SKM-1 treated with dmso at 0.1 percent for 144 hours (cell line): Measurements from ENCODE around the gene TMEM235.

ENCODE experiments used
- DNase-seq: peaks from one replicate; lab custom pipeline; 2025; ENCODE audit not compliant: unreplicated experiment; lab: John Stamatoyannopoulos, UW

The TMEM235 gene

DNA sequence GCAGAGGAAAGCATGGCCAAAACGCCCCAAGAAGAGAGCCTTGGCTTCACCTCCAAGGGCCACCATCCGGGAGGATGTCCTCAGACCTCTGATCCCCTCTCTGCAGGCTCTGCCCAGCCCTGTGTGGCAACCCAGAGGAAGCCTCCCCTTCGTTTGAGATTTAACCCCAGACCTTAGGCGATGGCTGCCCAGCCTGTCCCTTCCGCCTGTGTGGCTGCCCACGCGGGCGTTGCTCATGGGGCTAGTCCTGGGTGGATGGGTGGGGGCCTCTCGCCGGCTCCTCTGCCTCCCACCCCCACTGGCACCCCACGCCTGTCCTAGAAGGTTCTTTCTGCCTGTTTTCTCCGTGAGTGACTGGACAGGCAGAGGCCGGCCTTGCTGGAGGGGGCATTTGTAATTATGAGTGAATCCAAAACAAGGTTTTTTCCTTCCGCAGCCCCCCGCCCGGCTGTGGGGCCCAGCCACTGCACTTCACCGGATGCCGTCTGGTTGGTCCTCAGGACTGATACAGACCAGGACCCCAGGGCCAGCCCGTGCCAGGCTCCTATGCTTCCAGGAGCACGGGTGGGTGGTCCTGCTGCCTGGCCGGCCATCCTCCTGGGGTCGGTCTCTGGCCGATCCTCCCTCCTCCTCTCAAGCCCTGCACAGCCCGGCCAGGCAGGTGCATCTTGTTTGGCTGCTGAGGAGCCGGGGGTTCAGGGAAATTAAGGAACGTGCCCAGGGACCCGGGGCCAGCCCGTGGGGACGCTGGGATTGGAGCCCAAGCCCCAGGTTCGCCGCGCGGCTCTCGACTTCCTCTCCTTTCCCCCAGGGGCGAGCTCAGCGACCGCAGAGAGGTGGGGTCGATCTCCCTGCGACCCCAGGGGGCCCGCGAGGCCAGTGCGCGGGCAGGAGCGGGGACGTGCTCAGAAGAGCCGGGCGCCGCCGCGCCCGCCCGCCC lies at the start of gene TMEM235:
TMEM235 (plus strand) TSS at position 636 of the 940 bp plus-strand sequence. CDS start 393 bp downstream, outside the sequence.
- DNase-seq: no peak

- DNase-seq: no peak
Measured at GRCh38 chr17:78182504-78182903, 48.9 kb upstream of the TMEM235 start.

DNA sequence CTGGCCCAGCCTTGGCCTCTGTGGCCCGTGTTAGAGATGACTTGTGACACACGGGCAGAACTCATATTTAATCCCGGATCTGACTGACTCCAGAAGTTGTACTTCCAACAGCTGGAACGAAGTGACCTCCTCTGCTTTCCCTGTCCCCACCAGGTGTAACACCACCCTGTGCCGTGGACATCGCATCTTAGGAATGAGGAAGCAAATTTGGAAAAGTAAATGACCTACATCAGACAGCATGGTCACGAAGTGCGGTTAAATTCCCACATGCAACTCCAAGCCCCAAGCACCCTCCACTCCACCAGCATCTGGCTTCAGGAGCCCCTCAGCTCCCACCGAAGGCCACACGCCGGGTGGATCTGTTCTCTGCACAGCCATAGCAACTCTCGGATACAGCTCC lies 47.5 kb upstream of the TMEM235 start:
- no peak for DNase-seq

DNA sequence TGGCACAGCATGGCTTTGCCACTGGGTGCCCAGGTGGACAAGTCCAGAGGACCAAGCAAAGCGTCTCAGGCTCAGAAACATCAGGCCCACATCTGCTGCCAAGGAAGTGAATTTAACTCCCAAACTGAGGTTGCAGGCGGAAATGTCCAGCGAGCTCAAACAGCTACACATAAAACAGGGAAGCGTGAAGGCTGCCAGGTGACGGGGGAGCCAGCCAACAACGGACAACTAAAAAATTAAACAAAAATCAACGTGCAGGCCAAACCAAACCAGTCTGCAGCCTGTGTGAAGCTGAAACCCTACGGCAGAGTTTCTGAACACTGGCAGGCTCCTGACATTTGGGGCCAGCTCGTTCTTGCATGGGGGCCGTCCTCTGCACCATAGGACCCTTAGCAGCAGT lies 47.1 kb upstream of the TMEM235 start:
- DNase-seq: no peak

GRCh38 chr17:78184868-78185267 lies 46.6 kb upstream of the TMEM235 start:
- no peak for DNase-seq

- DNase-seq: peak; percentile 23
Measured at GRCh38 chr17:78185981-78186691, 45.3 kb upstream of the TMEM235 start.

DNA sequence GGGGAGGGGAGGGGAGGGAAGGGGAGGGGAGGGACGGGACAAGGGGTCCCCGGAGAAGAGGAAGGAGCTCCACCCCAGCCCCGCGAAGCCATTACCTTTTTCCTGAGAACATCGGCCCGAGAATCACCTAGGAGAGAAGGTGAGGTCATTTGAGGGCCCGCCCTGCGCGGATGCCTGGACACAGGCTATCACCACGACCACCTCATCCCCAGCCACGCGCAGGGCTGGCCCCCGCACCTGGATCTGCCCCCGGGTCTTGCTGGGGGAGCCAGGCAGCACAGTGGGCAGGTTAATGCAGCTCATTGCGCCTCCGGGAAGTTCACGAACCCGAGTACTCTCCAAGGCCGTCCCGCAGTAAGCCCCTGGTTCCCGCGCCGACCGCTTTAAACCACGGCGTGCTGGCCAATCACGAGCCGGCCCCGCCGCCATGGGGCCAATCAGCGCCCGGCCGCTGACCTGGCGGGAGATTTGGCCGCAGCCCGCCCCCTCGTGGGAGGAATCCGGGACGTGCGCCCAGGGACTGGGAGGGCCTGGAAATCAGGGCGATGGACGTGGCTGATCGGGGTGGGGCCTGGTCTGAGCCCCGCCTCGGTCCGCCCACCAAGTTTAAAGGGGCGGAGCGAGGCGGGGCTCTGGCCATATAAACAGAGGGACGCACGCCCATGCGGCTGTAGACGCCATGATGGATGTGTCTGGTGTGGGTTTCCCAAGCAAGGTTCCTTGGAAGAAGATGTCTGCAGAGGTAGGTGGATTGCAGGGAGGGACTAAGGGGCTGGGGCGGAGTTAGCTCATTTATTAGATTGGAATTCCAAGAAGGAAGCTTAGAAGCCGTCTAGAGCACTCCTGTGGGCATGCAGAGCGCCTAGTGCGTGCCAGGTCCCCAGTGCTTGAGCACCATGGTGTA lies 44.5 kb upstream of the TMEM235 start, which contains the start of the genes AFMID and TK1:
AFMID (plus strand) TSS at position 671 of the 904 bp plus-strand sequence; CDS start at position 680, 9 bp downstream.
TK1 (minus strand) TSS at position 361 of the 904 bp plus-strand sequence; CDS start at position 303, 58 bp downstream.
- peak; percentile 96 for DNase-seq

GRCh38 chr17:78196716-78197115 lies 34.7 kb upstream of the TMEM235 start:
- DNase-seq: no peak

DNA sequence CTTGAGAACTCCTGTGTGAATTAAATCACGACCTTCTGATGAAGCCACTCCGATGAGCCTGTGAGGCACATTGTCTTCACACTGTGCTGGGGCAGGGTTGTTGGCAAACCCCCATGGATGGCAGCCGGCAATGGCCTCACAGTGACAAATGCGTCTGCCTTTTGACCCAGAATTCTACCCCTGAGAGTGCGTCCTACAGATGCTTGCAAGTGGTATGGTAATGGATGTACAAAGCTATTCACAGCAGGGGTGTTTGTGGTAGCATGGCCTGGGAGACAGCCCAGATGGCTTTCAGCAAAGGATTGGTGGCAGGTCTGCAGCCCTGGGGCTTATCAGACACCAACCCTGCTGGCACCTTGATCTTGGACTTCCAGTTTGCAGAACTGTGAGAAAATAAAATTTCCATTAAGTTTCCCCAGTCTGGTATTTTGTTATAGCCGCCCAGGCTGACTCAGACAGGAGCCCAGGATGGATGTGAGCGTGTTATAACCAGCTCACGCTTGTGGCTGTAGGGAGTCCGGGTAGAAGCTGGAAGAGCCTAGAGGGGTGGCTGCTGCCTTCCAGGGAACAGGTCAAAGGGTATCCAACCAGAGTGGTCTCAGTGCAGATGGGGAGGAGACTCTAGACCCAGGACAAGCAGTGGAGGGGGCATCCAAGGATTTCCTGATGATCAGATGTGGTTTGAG lies 34.1 kb upstream of the TMEM235 start:
- DNase-seq: no peak

DNA sequence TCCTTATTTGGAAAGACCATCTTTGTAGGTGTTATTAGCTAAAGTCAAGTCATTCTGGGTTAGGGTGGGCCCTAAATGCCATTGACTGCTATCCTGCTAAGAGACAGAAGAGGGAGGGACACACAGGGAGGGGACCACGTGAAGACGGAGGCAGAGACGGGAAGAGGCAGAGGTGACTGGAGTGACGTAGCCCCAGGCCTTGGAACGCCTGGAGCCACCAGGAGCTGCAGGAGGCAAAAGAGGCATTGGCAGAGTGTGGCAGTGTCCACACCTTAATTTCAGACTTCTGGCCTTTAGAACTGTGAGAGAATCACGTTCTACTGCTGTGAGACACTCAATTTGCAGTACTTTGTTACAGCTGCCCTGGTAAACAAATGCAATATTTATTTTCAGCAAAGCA lies 31.0 kb upstream of the TMEM235 start:
- DNase-seq: no peak

- no peak for DNase-seq
Measured at GRCh38 chr17:78202666-78203065, 28.8 kb upstream of the TMEM235 start.

- DNase-seq: no peak
Measured at GRCh38 chr17:78204387-78205123, 26.9 kb upstream of the TMEM235 start.

- DNase-seq: no peak
Measured at GRCh38 chr17:78205124-78205775, 26.2 kb upstream of the TMEM235 start.

DNA sequence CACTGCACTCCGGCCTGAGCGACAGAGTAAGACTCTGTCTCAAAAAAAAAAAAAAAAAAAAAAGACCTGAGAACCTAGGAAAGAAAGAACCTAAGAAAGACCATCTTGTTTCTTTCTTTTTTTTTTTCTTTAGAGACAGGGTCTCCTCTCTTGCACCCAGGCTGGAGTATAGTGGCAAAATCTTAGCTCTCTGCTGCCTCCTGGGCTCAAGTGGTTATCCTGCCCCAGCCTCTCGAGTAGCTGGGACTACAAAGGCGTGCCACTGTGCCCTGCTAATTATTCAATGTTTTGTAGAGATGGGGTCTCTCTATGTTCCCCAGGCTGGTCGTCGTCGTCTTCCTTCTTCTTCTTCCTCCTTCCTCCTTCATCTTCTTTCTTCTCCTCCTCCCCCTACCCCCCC lies 25.1 kb upstream of the TMEM235 start:
- no peak for DNase-seq

DNA sequence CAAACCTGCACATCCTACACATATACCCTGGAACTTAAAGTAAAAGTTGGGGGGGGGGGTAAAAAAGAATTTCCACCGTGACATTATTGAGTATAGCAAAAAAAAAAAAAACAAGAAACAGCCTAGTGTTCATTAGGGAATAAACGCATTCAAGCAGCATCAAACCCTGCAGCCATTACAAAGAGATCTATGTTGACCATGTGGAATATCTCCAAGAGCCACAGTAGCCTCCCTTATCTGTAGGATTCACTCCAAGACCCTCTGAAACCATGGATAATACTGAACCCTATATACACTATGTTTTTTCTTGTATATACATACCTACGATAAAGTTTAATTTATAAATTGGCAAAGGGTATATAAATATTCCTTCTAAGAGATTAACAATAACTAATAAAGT lies 22.9 kb upstream of the TMEM235 start:
- no peak for DNase-seq

DNA sequence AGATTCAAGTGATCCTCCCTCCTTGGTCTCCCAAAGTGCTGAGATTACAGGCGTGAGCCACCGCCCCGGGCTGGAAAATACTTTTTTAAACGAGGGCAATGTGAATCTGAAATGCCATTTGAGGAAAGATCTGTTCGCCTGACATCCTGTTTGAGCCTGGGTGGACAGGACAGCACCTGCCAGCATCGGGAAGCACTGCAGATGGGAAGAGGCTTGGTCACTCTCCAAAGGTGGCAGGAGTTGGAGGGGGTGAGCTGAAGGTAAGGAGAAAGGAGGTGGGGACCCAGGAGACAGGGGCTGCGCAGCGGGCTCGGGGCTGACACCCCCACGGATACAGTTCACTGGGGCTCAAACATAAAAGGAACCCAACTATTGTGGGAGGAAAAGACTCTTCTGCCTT lies 21.3 kb upstream of the TMEM235 start:
- no peak for DNase-seq

GRCh38 chr17:78211032-78211431 lies 20.4 kb upstream of the TMEM235 start:
- no peak for DNase-seq

DNA sequence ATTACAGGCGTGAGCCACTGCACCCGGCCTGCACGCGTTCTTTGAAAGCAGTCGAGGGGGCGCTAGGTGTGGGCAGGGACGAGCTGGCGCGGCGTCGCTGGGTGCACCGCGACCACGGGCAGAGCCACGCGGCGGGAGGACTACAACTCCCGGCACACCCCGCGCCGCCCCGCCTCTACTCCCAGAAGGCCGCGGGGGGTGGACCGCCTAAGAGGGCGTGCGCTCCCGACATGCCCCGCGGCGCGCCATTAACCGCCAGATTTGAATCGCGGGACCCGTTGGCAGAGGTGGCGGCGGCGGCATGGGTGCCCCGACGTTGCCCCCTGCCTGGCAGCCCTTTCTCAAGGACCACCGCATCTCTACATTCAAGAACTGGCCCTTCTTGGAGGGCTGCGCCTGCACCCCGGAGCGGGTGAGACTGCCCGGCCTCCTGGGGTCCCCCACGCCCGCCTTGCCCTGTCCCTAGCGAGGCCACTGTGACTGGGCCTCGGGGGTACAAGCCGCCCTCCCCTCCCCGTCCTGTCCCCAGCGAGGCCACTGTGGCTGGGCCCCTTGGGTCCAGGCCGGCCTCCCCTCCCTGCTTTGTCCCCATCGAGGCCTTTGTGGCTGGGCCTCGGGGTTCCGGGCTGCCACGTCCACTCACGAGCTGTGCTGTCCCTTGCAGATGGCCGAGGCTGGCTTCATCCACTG lies 17.3 kb upstream of the TMEM235 start, which contains the start of gene BIRC5:
BIRC5 (plus strand) TSS at position 238 of the 690 bp plus-strand sequence; CDS start at position 302, 64 bp downstream.
- peak; percentile 83 for DNase-seq
